ENCODE measurements around the gene CCDC57.

GRCh38 chr17:82118168-82118814, 94.4 kb downstream of the CCDC57 start:
- TF ChIP-seq POLR2AphosphoS5 (IDR thresholded peaks at IDR 0.05; ENCODE audit: low read depth, low read length) (no peak), TAF1 (IDR thresholded peaks at IDR 0.05; ENCODE audit: borderline replicate concordance, insufficient read depth, low read length) (no peak), SIN3A (IDR thresholded peaks at IDR 0.05; ENCODE audit: borderline replicate concordance, insufficient read depth, low read length) (no peak), FOXP2 (optimal IDR thresholded peaks at IDR 0.05; ENCODE audit: borderline replicate concordance, extremely low read depth, extremely low read length, insufficient read depth) (peak; percentile 22)
- TF ChIP-seq, protein P1, sequence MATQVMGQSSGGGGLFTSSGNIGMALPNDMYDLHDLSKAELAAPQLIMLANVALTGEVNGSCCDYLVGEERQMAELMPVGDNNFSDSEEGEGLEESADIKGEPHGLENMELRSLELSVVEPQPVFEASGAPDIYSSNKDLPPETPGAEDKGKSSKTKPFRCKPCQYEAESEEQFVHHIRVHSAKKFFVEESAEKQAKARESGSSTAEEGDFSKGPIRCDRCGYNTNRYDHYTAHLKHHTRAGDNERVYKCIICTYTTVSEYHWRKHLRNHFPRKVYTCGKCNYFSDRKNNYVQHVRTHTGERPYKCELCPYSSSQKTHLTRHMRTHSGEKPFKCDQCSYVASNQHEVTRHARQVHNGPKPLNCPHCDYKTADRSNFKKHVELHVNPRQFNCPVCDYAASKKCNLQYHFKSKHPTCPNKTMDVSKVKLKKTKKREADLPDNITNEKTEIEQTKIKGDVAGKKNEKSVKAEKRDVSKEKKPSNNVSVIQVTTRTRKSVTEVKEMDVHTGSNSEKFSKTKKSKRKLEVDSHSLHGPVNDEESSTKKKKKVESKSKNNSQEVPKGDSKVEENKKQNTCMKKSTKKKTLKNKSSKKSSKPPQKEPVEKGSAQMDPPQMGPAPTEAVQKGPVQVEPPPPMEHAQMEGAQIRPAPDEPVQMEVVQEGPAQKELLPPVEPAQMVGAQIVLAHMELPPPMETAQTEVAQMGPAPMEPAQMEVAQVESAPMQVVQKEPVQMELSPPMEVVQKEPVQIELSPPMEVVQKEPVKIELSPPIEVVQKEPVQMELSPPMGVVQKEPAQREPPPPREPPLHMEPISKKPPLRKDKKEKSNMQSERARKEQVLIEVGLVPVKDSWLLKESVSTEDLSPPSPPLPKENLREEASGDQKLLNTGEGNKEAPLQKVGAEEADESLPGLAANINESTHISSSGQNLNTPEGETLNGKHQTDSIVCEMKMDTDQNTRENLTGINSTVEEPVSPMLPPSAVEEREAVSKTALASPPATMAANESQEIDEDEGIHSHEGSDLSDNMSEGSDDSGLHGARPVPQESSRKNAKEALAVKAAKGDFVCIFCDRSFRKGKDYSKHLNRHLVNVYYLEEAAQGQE (IDR thresholded peaks at IDR 0.05; ENCODE audit: insufficient read depth in 1 of 2, low read depth in 2 of 2, low read length in 2 of 2): no peak

Measured in PFSK-1 (cell line).